IPS DF 6.9 (cell line): ENCODE results near the gene TRIM60.

ENCODE experiments used
- DNase-seq: peaks from one replicate; pipeline ENCODE4 v3.0.0-alpha.2; 2013; ENCODE audit warnings: low read depth, low spot score
- H3K27ac ChIP-seq: one replicate; pipeline ENCODE4 v1.5.1; 2013; ENCODE audit warnings: low read length, control low read depth
- H3K27me3 ChIP-seq: 2 replicates; pipeline ENCODE4 v1.6.1; 2013; ENCODE audit warnings: mild to moderate bottlenecking, low read length; ENCODE audit not compliant: control insufficient read depth, insufficient read depth
- H3K36me3 ChIP-seq: 2 replicates; pipeline ENCODE4 v1.6.1; 2013; ENCODE audit warnings: low read length; ENCODE audit not compliant: control insufficient read depth, insufficient read depth
- H3K4me1 ChIP-seq: 2 replicates; pipeline ENCODE4 v1.6.1; 2013; ENCODE audit warnings: low read length; ENCODE audit not compliant: control insufficient read depth, insufficient read depth
- H3K4me3 ChIP-seq: 2 replicates; pipeline ENCODE4 v1.5.1; 2013; ENCODE audit warnings: mild to moderate bottlenecking, low read length
- H3K9me3 ChIP-seq: 2 replicates; pipeline ENCODE4 v1.6.1; 2013; ENCODE audit warnings: low read length, inconsistent platforms; ENCODE audit not compliant: control insufficient read depth, insufficient read depth
- WGBS: extraction: QIAGEN DNeasy Blood & Tissue Kit; methylation state at CpG from one replicate; pipeline ENCODE4 v1.1.7; 2013; ENCODE audit warnings: mixed read lengths, missing lambda C conversion rate; ENCODE audit not compliant: insufficient read length, insufficient coverage; 5-methylcytosine and 5-hydroxymethylcytosine counted together

TRIM60 gene

DNA sequence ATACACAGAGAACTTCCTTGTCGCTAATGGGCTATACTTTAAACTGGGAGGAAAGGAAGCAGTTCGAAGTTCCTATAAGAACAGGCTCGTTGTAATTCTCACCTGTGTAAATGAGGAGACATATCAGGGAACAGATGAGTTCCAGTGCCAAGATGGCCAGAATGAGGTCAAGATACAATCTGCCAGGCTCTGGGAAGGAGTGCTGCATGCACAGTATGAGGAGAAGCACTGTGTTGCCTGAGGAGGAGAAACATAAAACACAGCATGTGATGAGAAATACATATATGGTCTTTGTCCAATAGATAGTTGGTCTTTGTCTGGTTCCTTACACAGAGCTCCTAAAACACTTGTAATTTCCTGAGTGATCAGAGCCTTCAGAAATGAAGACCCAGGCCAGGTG is 56.6 kb downstream of the TRIM60 start:
- WGBS, result no CpG with 5 or more reads among the region's 3 CpGs
- Histone ChIP-seq H3K27me3 (no peaks in the 10 kb centered on the region), H3K4me3 (no peak overlapping the region), H3K4me1 (no peaks in the 10 kb centered on the region), H3K36me3 (peaks cover 4% of the 10 kb centered on the region; the same call in 1 of the 2 replicates), H3K9me3 (no peaks in the 10 kb centered on the region), H3K27ac (no peak overlapping the region)
- DNase-seq, result no peak
